Measurements from ENCODE around the gene RNF220.

Gene RNF220

DNA sequence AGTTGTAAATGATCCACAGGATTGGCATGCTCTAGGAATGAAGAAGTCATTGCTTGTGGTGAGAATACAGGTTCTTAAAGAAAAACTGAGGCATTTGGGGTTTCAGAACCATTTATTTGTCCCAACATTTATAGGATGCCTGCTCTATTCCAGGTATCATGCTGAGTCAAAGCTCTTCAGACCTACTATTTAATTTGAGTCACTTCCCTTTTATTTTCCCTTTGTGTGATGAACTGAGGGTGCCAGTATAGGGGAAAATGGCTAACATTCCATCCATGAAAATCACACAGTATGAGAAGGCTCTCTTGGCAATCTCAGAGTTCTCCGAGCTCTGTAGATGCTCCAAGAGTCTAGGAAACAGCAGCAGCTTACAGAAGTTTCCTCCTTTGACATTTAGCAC, 110.4 kb downstream of the RNF220 start:
- Histone ChIP-seq H3K4me1 (ENCODE audit: insufficient read depth, low read length) (no peaks in the 10 kb centered on the region), H3K27ac (ENCODE audit: low read depth, low read length) (no peak overlapping the region), H3K9me3 (ENCODE audit: low read length) (no peaks in the 10 kb centered on the region), H3K4me3 (ENCODE audit: low read depth in 1 of 2, low read length in 2 of 2) (no peak overlapping the region), H3K27me3 (ENCODE audit: control insufficient read depth in 1 of 2, insufficient read depth in 2 of 2, low read length in 2 of 2) (peaks cover 0 to 4% of the 10 kb centered on the region in 2 donors), H3K9ac (ENCODE audit: low read length) (no peak overlapping the region), H3K36me3 (ENCODE audit: insufficient read depth, low read length) (no peaks in the 10 kb centered on the region)

DNA sequence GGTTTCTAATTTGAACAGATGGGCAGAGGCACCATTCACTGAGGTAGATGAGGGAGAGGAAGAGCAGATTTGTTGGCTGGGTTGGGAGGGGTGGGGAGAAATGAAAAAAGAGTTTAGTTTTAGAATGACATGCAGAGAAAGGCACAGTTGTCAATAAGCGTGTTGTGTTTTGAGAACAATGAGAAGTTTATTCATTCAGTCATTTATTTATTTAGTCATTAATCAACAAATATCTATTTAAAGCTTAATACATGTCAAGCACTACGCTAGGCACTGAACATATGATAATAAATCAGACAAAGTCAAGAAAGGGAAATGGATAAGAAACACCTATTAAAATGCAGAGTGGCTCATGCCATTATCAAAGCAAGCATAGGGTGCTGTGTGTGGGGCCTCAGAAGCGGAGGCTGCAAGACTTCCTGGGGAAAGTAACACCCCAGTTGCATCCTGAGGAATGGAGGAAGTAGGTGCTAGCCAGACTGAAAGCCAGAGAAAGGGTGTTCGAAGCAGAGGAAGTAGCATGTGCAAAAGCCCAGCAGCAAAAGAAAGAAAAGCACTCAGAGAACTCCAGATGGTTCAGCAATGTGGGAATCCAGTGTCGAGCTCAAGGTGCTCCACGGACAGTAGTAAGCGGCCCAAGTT, 114.1 kb downstream of the RNF220 start:
- H3K4me1 ChIP-seq (ENCODE audit: insufficient read depth, low read length), result no peaks in the 10 kb centered on the region
- H3K9ac ChIP-seq (ENCODE audit: low read length), result no peak overlapping the region
- H3K27ac ChIP-seq (ENCODE audit: low read depth, low read length), result no peak overlapping the region
- H3K36me3 ChIP-seq (ENCODE audit: insufficient read depth, low read length), result no peaks in the 10 kb centered on the region
- no peaks in the 10 kb centered on the region for H3K9me3 ChIP-seq (ENCODE audit: low read length)
- H3K4me3 ChIP-seq (ENCODE audit: low read depth in 1 of 2, low read length in 2 of 2), result no peak overlapping the region
- no peaks in the 10 kb centered on the region for H3K27me3 ChIP-seq (ENCODE audit: control insufficient read depth in 1 of 2, insufficient read depth in 2 of 2, low read length in 2 of 2)

DNA sequence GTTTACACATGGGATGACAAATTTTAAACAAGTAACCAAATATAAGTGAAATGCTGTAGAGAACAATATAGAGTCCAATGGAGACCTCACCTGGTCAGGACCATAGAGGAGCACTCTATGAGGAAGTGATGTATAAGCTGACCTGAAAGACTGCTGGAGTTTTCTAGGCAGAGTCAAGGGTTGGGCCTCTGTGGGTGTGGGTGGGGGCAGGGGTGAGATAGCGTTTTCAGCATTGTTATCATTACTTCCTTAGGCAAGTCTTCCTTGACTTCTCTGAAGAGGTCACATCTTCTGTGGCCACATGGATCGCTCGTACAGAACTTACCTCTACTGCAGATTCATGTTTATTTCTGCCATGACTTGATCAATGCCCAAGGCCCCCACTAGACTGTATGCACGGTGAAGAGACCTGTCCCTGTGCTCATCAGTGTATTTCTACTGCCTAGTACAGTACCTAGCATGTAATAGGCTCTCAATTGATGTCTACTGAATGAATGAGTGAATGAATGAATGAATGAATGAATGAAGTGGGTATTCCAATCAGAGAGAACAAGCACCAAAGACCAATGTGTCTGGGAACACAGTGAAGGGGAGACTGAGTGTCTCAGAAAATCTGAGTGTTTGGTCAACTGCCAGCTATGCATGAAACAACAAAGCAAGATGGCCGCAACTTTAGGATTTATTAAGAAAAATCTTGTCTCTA, 116.5 kb downstream of the RNF220 start:
- Histone ChIP-seq H3K36me3 (ENCODE audit: insufficient read depth, low read length) (no peaks in the 10 kb centered on the region), H3K27me3 (ENCODE audit: control insufficient read depth in 1 of 2, insufficient read depth in 2 of 2, low read length in 2 of 2) (no peaks in the 10 kb centered on the region), H3K4me3 (ENCODE audit: low read depth in 1 of 2, low read length in 2 of 2) (no peak overlapping the region), H3K4me1 (ENCODE audit: insufficient read depth, low read length) (no peaks in the 10 kb centered on the region), H3K9ac (ENCODE audit: low read length) (no peak overlapping the region), H3K9me3 (ENCODE audit: low read length) (no peaks in the 10 kb centered on the region), H3K27ac (ENCODE audit: low read depth, low read length) (no peak overlapping the region)

DNA sequence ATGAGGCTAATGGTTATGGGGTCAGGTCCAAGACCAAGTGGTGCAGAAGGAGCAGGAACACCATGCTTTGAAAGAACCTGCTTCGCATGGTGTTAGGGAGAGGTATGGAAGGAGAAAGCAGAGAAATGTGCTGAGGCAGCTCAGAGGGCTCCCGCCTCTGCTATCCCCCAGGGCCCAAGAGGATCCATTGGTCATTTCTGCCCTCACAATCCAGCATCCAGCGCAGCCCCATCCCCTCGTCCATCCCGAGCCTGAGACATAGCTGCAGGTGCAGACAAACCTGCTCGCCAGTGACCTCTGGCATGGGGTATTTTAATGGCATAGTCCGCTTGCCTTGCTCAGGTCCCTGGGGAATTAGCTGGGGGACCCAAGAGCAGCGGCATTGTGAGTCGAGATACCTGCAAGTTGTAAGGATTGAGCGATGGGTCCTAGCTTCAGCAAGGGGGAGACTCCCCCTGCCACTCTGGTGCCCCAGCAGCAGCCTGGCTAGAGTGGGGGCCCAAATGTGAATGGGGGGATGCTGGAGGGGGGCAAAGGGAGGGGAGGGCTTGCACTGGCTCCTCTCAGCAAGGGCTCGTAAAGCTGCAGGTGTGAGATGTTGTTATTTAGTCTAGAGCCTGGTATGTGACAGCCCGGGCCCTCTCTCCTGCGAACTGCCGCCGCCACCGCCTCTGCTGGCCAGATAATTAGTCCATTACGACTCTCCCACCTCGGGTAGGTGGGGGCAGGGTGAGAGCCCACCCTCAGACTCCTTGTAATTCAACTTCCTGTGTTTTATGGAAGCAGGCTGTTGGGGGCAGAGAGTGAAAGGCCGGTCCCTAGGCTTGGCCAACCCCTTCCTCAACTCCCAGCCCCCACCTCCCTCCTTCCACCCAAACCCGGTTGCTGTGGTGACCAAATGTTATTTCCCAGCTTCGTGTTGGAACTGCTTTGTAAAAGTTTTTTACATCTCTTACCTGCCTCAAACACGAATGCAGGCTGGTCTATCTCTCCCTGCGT, 118.8 kb downstream of the RNF220 start:
- H3K4me3 ChIP-seq (ENCODE audit: low read depth in 1 of 2, low read length in 2 of 2), result no peak overlapping the region
- H3K4me1 ChIP-seq (ENCODE audit: insufficient read depth, low read length), result no peaks in the 10 kb centered on the region
- no peak overlapping the region for H3K9ac ChIP-seq (ENCODE audit: low read length)
- H3K36me3 ChIP-seq (ENCODE audit: insufficient read depth, low read length), result no peaks in the 10 kb centered on the region
- H3K27me3 ChIP-seq (ENCODE audit: control insufficient read depth in 1 of 2, insufficient read depth in 2 of 2, low read length in 2 of 2), result no peaks in the 10 kb centered on the region
- no peak overlapping the region for H3K27ac ChIP-seq (ENCODE audit: low read depth, low read length)
- no peaks in the 10 kb centered on the region for H3K9me3 ChIP-seq (ENCODE audit: low read length)

DNA sequence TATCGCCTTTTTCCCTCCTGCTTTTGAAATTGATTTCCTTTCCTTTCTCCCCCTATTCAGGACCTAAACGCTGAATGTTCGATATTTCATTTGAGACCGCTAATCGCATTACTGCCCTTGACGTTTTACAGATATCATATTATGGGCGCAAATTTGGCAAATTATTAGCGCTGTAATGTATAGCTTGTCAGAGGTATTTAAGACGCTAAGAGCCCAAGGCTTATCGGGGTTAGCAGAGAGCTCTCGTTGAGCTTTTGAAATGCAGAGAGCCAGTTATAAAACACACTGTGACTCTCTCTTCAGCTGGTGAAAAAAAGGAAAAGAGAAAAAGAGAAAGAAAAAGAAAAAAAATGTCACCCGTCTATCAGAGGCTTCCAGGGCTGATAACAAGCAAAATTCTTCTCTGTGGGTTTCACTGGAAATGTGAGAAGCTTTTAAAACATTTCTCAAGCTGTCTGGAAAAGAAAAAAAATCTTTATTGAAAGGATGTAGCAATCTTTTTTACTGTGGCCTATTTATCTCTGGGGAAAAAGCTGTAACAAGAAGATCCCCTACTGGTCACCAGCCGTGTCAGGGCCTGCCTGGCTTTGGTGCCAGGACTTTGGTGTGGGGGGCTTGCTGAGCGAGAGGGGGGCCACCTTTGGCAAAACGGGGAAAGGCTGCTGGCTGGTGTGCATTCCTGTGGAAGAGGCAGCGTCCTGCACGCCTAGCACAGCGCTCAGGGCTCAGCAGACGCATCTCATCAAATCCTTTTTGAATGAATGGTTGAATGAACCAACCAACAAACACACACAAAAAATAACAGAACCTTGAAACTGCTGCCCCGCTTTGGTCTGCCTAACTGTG, 119.8 kb downstream of the RNF220 start:
- no peak overlapping the region for H3K9ac ChIP-seq (ENCODE audit: low read length)
- H3K27me3 ChIP-seq (ENCODE audit: control insufficient read depth in 1 of 2, insufficient read depth in 2 of 2, low read length in 2 of 2), result no peaks in the 10 kb centered on the region
- H3K27ac ChIP-seq (ENCODE audit: low read depth, low read length), result no peak overlapping the region
- H3K36me3 ChIP-seq (ENCODE audit: insufficient read depth, low read length), result no peaks in the 10 kb centered on the region
- H3K9me3 ChIP-seq (ENCODE audit: low read length), result no peaks in the 10 kb centered on the region
- H3K4me1 ChIP-seq (ENCODE audit: insufficient read depth, low read length), result no peaks in the 10 kb centered on the region
- H3K4me3 ChIP-seq (ENCODE audit: low read depth in 1 of 2, low read length in 2 of 2), result no peak overlapping the region

DNA sequence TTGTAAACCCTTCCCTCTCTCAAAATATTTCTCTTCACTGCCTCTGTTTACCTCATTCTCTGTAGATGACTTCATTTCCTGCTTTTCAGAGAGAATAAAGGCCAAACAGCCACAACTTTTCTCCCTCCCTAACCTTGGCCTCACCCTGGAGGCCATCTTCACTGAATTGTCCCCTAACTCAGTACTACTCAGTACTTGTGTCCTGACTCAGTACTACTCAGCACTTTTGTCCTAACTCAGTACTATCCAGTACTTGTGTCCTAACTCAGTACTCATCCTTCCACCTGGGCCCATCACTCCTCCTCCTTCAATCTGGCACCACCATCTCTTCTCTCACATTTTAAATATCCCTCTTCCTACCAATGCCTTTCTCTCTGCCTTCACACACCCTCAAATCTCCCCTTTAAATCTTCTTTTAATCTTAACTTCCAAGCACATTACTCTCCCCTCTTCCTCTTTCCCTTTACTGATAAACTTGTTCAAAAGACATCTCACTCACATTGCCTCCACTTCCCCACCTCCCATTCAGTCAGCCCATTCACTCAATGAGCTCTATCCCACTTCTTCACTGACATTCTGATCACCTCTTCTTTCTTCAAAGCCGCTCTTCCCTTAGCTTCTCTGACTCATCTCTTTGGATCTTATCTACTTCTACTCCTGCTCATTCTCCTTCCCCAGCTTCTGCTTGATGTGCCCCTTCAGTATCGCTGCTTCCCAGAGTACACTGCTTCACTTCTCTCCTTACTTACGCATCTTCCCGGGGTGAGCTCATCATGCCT, 121.4 kb downstream of the RNF220 start:
- Histone ChIP-seq H3K27ac (ENCODE audit: low read depth, low read length) (no peak overlapping the region), H3K4me1 (ENCODE audit: insufficient read depth, low read length) (no peaks in the 10 kb centered on the region), H3K9ac (ENCODE audit: low read length) (no peak overlapping the region)

DNA sequence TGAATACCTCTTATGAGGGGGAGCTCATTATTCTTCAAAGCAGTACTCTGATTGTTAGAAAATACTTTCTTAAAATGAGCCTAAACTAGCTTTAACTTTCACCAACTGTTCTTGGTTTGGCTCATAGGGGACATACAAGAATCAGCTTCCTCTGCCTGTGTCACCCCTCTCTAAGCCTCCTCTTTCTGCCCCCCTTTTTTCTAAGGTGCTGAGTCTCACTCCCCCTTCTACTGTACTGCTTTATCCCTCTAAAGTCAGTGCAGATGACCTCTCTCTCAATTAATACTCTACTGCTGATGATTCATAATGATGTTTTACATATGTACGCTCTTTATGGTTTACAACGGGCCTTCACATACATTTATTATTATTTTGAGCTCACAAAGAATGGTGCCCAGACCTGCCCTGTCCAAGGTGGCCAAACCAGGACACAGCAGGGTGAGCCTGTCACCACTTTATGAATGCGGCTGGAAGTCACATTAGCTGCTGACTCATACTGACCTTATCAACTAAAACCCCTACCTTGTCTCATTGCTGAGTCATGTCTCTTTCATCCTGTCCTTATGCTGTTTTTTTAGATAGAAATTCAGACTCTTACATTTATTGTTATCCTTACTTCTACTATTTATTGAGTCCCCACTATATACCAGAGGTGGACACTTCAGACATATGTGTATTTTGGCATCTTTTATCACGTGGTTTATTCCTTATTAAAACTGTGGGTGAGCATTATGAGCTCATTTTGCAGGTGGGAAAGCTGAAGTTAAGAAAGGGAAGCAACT, 126.9 kb downstream of the RNF220 start:
- H3K27me3 ChIP-seq (ENCODE audit: control insufficient read depth in 1 of 2, insufficient read depth in 2 of 2, low read length in 2 of 2), result no peaks in the 10 kb centered on the region
- H3K27ac ChIP-seq (ENCODE audit: low read depth, low read length), result no peak overlapping the region
- no peak overlapping the region for H3K9ac ChIP-seq (ENCODE audit: low read length)
- H3K9me3 ChIP-seq (ENCODE audit: low read length), result no peaks in the 10 kb centered on the region
- no peaks in the 10 kb centered on the region for H3K4me1 ChIP-seq (ENCODE audit: insufficient read depth, low read length)
- no peak overlapping the region for H3K4me3 ChIP-seq (ENCODE audit: low read depth in 1 of 2, low read length in 2 of 2)
- no peaks in the 10 kb centered on the region for H3K36me3 ChIP-seq (ENCODE audit: insufficient read depth, low read length)

More for the DNA sequence above, 121.4 kb downstream of the RNF220 start:
- no peak overlapping the region for H3K4me3 ChIP-seq (ENCODE audit: low read depth in 1 of 2, low read length in 2 of 2)
- no peaks in the 10 kb centered on the region for H3K9me3 ChIP-seq (ENCODE audit: low read length)
- no peaks in the 10 kb centered on the region for H3K27me3 ChIP-seq (ENCODE audit: control insufficient read depth in 1 of 2, insufficient read depth in 2 of 2, low read length in 2 of 2)
- H3K36me3 ChIP-seq (ENCODE audit: insufficient read depth, low read length), result no peaks in the 10 kb centered on the region

DNA sequence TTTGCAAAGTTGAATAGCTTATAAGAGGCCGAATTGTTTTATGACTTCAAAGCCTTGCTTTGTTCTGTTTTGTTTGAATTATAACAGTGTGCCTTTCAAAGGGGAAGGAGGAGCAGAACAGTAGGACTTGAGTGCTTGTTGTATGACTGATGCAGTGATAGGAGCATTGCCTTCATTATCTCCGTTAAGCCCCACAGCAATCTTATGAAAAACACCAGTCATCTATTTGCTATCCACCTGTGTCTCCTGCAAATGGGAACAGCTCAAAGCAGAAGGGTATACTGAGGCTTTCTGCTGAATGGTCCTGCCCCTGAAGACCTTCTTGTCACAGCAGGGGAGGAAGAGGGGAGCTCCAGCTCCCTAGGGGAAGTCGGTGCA, 127.5 kb downstream of the RNF220 start:
- Histone ChIP-seq H3K9ac (ENCODE audit: low read length) (no peak overlapping the region), H3K4me1 (ENCODE audit: insufficient read depth, low read length) (no peaks in the 10 kb centered on the region)

DNA sequence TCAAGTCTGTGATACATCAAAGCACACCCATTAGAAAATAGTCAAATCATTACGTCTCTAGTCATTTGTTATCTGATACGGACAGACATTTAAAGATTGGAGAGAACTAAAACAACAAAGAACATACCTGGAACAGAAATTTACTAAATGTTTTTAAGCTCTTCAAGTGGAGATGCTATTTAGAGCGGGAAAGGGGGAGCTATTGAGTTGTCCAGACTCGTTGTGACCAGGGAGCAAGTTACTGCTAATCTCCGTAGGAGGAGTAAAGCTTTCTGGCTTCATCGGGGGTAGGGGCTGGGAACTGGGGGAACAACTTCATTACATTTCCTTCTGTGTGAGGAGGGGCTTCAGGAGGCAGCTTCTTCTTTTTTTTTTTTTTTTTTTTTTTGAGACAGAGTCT, 129.7 kb downstream of the RNF220 start:
- Histone ChIP-seq H3K9me3 (ENCODE audit: low read length) (no peaks in the 10 kb centered on the region), H3K36me3 (ENCODE audit: insufficient read depth, low read length) (no peaks in the 10 kb centered on the region), H3K4me1 (ENCODE audit: insufficient read depth, low read length) (no peaks in the 10 kb centered on the region), H3K27ac (ENCODE audit: low read depth, low read length) (no peak overlapping the region), H3K9ac (ENCODE audit: low read length) (no peak overlapping the region), H3K27me3 (ENCODE audit: control insufficient read depth in 1 of 2, insufficient read depth in 2 of 2, low read length in 2 of 2) (no peaks in the 10 kb centered on the region), H3K4me3 (ENCODE audit: low read depth in 1 of 2, low read length in 2 of 2) (no peak overlapping the region)

More for the DNA sequence above, 127.5 kb downstream of the RNF220 start:
- no peak overlapping the region for H3K27ac ChIP-seq (ENCODE audit: low read depth, low read length)
- H3K9me3 ChIP-seq (ENCODE audit: low read length), result no peaks in the 10 kb centered on the region
- H3K36me3 ChIP-seq (ENCODE audit: insufficient read depth, low read length), result no peaks in the 10 kb centered on the region
- no peaks in the 10 kb centered on the region for H3K27me3 ChIP-seq (ENCODE audit: control insufficient read depth in 1 of 2, insufficient read depth in 2 of 2, low read length in 2 of 2)
- H3K4me3 ChIP-seq (ENCODE audit: low read depth in 1 of 2, low read length in 2 of 2), result no peak overlapping the region

All from muscle layer of colon (tissue), 2 donors.